Natural killer cell (primary cell): Measurements from ENCODE around the gene C2orf78. TPM values are rescaled to one million over a fixed set of nuclear protein-coding genes. Genes with fewer than 3 reads are reported as not detected.

Experiments
- ATAC-seq, 3 donors: fragments of 150-1000 bp in 2 of 3; fragments of 200-7000 bp in 1 of 3; cut with Tn5 transposase; 1 replicate in 1 of 3; 2 replicates in 2 of 3; pipeline ENCODE4 v1.10.0; 2021; ENCODE audit warnings: mild to moderate bottlenecking in 2 of 3, moderate library complexity in 2 of 3
- DNase-seq, 2 donors: peaks; one replicate each; pipeline versions ENCODE4 v3.0.0 to v3.0.0-alpha.2; 2013 to 2021; ENCODE audit warnings: mixed read lengths in 1 of 2
- H3K27ac ChIP-seq: one replicate; pipeline ENCODE4 v1.5.1; 2013; ENCODE audit warnings: mild to moderate bottlenecking, low read length
- H3K27me3 ChIP-seq: one replicate; pipeline ENCODE4 v1.6.1; 2013; ENCODE audit warnings: low read length; ENCODE audit not compliant: control insufficient read depth, insufficient read depth
- H3K36me3 ChIP-seq: one replicate; pipeline ENCODE4 v1.6.1; 2013; ENCODE audit warnings: low read length; ENCODE audit not compliant: control insufficient read depth, insufficient read depth
- H3K4me1 ChIP-seq: one replicate; pipeline ENCODE4 v1.6.1; 2013; ENCODE audit warnings: low read length; ENCODE audit not compliant: control insufficient read depth, insufficient read depth
- H3K4me3 ChIP-seq: one replicate; pipeline ENCODE4 v1.5.1; 2013; ENCODE audit warnings: low read length
- H3K9me3 ChIP-seq: one replicate; pipeline ENCODE4 v1.6.1; 2013; ENCODE audit warnings: low read length; ENCODE audit not compliant: control insufficient read depth, insufficient read depth
- H3K27ac Mint-ChIP-seq, 2 donors: one replicate each; pipeline ENCODE4 v1.8.0; 2022; ENCODE audit warnings: mild to moderate bottlenecking in 2 of 2, mixed read lengths in 2 of 2, moderate library complexity in 1 of 2
- H3K27me3 Mint-ChIP-seq, 2 donors: one replicate each; pipeline ENCODE4 v1.8.0; 2022; ENCODE audit warnings: low read depth in 2 of 2, mixed read lengths in 2 of 2
- H3K36me3 Mint-ChIP-seq: one replicate; pipeline ENCODE4 v1.8.0; 2022; ENCODE audit warnings: mixed read lengths
- H3K4me1 Mint-ChIP-seq, 2 donors: one replicate each; pipeline ENCODE4 v1.8.0; 2022; ENCODE audit warnings: mixed read lengths in 2 of 2
- H3K4me3 Mint-ChIP-seq: one replicate; pipeline ENCODE4 v1.8.0; 2022; ENCODE audit warnings: mild to moderate bottlenecking, moderate library complexity, mixed read lengths
- H3K9me3 Mint-ChIP-seq, 2 donors: one replicate each; pipeline ENCODE4 v1.8.0; 2022; ENCODE audit warnings: mixed read lengths in 2 of 2
- CTCF ChIP-seq: fragments of 200-600 bp; IDR thresholded peaks from one replicate; pipeline ENCODE4 v1.8.0; 2022; ENCODE audit warnings: antibody characterized with exemption
- WGBS: methylation state at CpG from one replicate; pipeline ENCODE4 v1.1.7; 2013; ENCODE audit warnings: missing lambda C conversion rate; ENCODE audit not compliant: insufficient coverage; 5-methylcytosine and 5-hydroxymethylcytosine counted together
- intact Hi-C: fragments of 100-400 bp; cut with micrococcal nuclease; formaldehyde crosslinking; loops from one replicate; pipeline ENCODE4 v1.14.2; 2022
- total RNA-seq, 4 donors: library from RNA; stranded (reverse); fragments of 120-200 nt in 1 of 4; gene quantifications; one replicate each; pipeline versions ENCODE4 v1.2.3 to v1.2.4, GENCODE V29; 2013 to 2022

The C2orf78 gene
- total RNA-seq, 3 donors from 2014 or later (not counting 1 experiment from before 2014, with no cell fraction given): not detected

- Histone ChIP-seq H3K27me3 (no peaks in the 10 kb centered on the region), H3K9me3 (no peaks in the 10 kb centered on the region), H3K4me3 (no peak overlapping the region), H3K4me1 (peaks cover 8% of the 10 kb centered on the region), H3K27ac (no peak overlapping the region), H3K36me3 (no peaks in the 10 kb centered on the region)
- TF ChIP-seq CTCF: peak; percentile 87
- Mint-ChIP-seq H3K9me3 (no peaks in the 10 kb centered on the region), H3K4me1 (peaks cover 14 to 16% of the 10 kb centered on the region in 2 donors), H3K36me3 (no peaks in the 10 kb centered on the region), H3K27me3 (peaks cover 0 to 19% of the 10 kb centered on the region in 2 donors), H3K4me3 (no peak overlapping the region), H3K27ac (no peak overlapping the region)
- 42% methylated on average over 2 of the region's 3 CpGs for WGBS
- intact Hi-C loops: loop anchor here (1.0 to 2.0 kb wide), 2 partner anchors 323 to 511 kb away; partner anchors contain the start of gene BOLA3
- peak in 1 of 2 donors; percentile 86 for DNase-seq
- ATAC-seq: peak in 2 of 3 donors; percentile 31 to 39
Measured at GRCh38 chr2:73823916-73824523, 40.0 kb downstream of the C2orf78 start.

GRCh38 chr2:73825408-73825807 is 41.4 kb downstream of the C2orf78 start:
- Mint-ChIP-seq H3K27me3 (peaks cover 0 to 18% of the 10 kb centered on the region in 2 donors), H3K4me1 (peaks cover 28 to 30% of the 10 kb centered on the region in 2 donors), H3K9me3 (no peaks in the 10 kb centered on the region), H3K4me3 (no peak overlapping the region), H3K27ac (no peak overlapping the region), H3K36me3 (no peaks in the 10 kb centered on the region)
- Histone ChIP-seq H3K9me3 (no peaks in the 10 kb centered on the region), H3K4me1 (peaks cover 16% of the 10 kb centered on the region), H3K27me3 (no peaks in the 10 kb centered on the region), H3K27ac (no peak overlapping the region), H3K4me3 (no peak overlapping the region), H3K36me3 (no peaks in the 10 kb centered on the region)
- intact Hi-C loops: loop anchor here (2.0 kb wide), 1 partner anchor 321 kb away; the partner anchor contains the start of gene BOLA3
- no peak for TF ChIP-seq CTCF
- ATAC-seq (no peak), DNase-seq (no peak)
- WGBS: 91% methylated on average over 4 of the region's 4 CpGs

- TF ChIP-seq CTCF: no peak
- Histone ChIP-seq H3K27me3 (no peaks in the 10 kb centered on the region), H3K4me1 (peaks cover 20% of the 10 kb centered on the region), H3K9me3 (no peaks in the 10 kb centered on the region), H3K36me3 (no peaks in the 10 kb centered on the region), H3K4me3 (no peak overlapping the region), H3K27ac (no peak overlapping the region)
- ATAC-seq: no peak
- intact Hi-C loops: no loop called here
- Mint-ChIP-seq H3K4me1 (peaks cover 37 to 38% of the 10 kb centered on the region in 2 donors), H3K27ac (peak overlapping the region; percentile 71 to 97), H3K36me3 (no peaks in the 10 kb centered on the region), H3K4me3 (peak overlapping the region; percentile 81), H3K9me3 (no peaks in the 10 kb centered on the region), H3K27me3 (peaks cover 0 to 2% of the 10 kb centered on the region in 2 donors)
- 14% methylated on average over 2 of the region's 2 CpGs for WGBS
- DNase-seq: peak in 1 of 2 donors; percentile 36
Measured at GRCh38 chr2:73827018-73827417, 43.0 kb downstream of the C2orf78 start.
